HepG2 (cell line): ENCODE results near the gene GDNF. TPM values are rescaled to one million over a fixed set of nuclear protein-coding genes. Genes with fewer than 3 reads are reported as not detected.

Source experiments
- ATAC-seq: fragments of 200-7000 bp; cut with Tn5 transposase; 3 replicates; pipeline ENCODE4 v1.9.1; 2020; ENCODE audit warnings: mild to moderate bottlenecking, moderate library complexity
- BruUV-seq: library from RNA; stranded (reverse); fragments of 400-500 nt; replicated peaks from 2 replicates; lab custom pipeline; 2021; lab: Mats Ljungman, UMichigan
- CTCF ChIA-PET: fragments of 300-600 bp; formaldehyde crosslinking; extraction: SDS; loops from one replicate; lab custom pipeline; 2021; ENCODE audit warnings: low total read pairs, inconsistent platforms, low intra/inter-chr PET ratio; lab: Yijun Ruan, JAX
- POLR2A ChIA-PET: fragments of 350-600 bp; sonication (Branson Sonifier 250); formaldehyde crosslinking; loops from one replicate; lab custom pipeline; 2020; ENCODE audit warnings: antibody characterized with exemption, inconsistent platforms; lab: Yijun Ruan, JAX
- DNase-seq: peaks from one replicate; pipeline ENCODE4 v3.0.0-alpha.2; 2015; ENCODE audit warnings: low spot score
- FAIRE-seq: peaks from 3 replicates; lab custom pipeline; 2011; peaks lifted over from hg19 to GRCh38; lab: Jason Lieb, UNC
- H2AFZ ChIP-seq: one replicate; pipeline ENCODE4 v1.6.1; 2011; ENCODE audit warnings: low read length, inconsistent platforms
- H3K27ac ChIP-seq: fragments of 300-600 bp; 3 replicates; pipeline ENCODE4 v1.8.0; 2011; ENCODE audit warnings: mixed run types, mild to moderate bottlenecking, mixed read lengths, low read length, inconsistent platforms; ENCODE audit not compliant: insufficient read depth; ENCODE audit errors: extremely low read length
- H3K27me3 ChIP-seq, 2 experiments: fragments of 200-600 bp in 1 of 2; 2 replicates in 1 of 2; 3 replicates in 1 of 2; pipeline versions ENCODE4 v1.6.0 to v1.8.0; 2011; ENCODE audit warnings: low read length in 2 of 2, mild to moderate bottlenecking in 2 of 2, moderate library complexity in 2 of 2, inconsistent platforms in 1 of 2; ENCODE audit not compliant: insufficient read depth in 2 of 2, control insufficient read depth in 1 of 2
- H3K36me3 ChIP-seq, 2 experiments: fragments of 200-600 bp in 1 of 2; replicated peaks in 1 of 2; 2 replicates in 1 of 2; 3 replicates in 1 of 2; pipeline versions ENCODE4 v1.5.1 to v1.8.0; 2011; ENCODE audit warnings: low read length in 2 of 2, inconsistent platforms in 1 of 2; ENCODE audit not compliant: insufficient read depth in 2 of 2, control insufficient read depth in 1 of 2
- H3K4me1 ChIP-seq: 2 replicates; pipeline ENCODE4 v1.5.1; 2012; ENCODE audit warnings: low read length, inconsistent platforms; ENCODE audit not compliant: insufficient read depth
- H3K4me2 ChIP-seq: 2 replicates; pipeline ENCODE4 v1.6.0; 2011; ENCODE audit warnings: low read depth, low read length, inconsistent platforms
- H3K4me3 ChIP-seq, 3 experiments: fragments of 200-600 bp in 1 of 3; sonication (generic), shearing (Covaris generic) in 1 of 3; replicated peaks in 1 of 3; 2 replicates each; pipeline ENCODE4 v1.5.1; 2011 to 2016; ENCODE audit warnings: low read length in 3 of 3, inconsistent platforms in 2 of 3, low read depth in 2 of 3, mild to moderate bottlenecking in 2 of 3, control low read depth in 1 of 3, mixed read lengths in 1 of 3; ENCODE audit not compliant: insufficient read depth in 1 of 3
- H3K79me2 ChIP-seq: one replicate; pipeline ENCODE4 v1.6.1; 2011; ENCODE audit warnings: low read length, inconsistent platforms; ENCODE audit not compliant: insufficient read depth
- H3K9ac ChIP-seq: 2 replicates; pipeline ENCODE4 v1.6.0; 2011; ENCODE audit warnings: mild to moderate bottlenecking, low read depth, low read length, inconsistent platforms; ENCODE audit not compliant: insufficient read depth
- H3K9me3 ChIP-seq: 2 replicates; pipeline ENCODE4 v1.5.1; 2012; ENCODE audit warnings: mild to moderate bottlenecking, low read length
- H4K20me1 ChIP-seq: 2 replicates; pipeline ENCODE4 v1.6.0; 2011; ENCODE audit warnings: inconsistent platforms, mild to moderate bottlenecking, low read length, moderate library complexity; ENCODE audit not compliant: insufficient read depth
- IRF2 ChIP-seq: IDR thresholded peaks from 2 replicates; pipeline ENCODE4 v1.6.1; 2018; ENCODE audit warnings: missing genetic modification reagents, missing compliant biosample characterization
- PRMT3 ChIP-seq: sonication (generic); formaldehyde crosslinking; IDR thresholded peaks from 2 replicates; pipeline ENCODE4 v1.8.1; 2022; ENCODE audit warnings: low read depth, mild to moderate bottlenecking, moderate library complexity, missing genetic modification reagents, borderline replicate concordance
- WIZ ChIP-seq: sonication (generic); formaldehyde crosslinking; IDR thresholded peaks from 2 replicates; pipeline ENCODE4 v1.5.1; 2020; ENCODE audit warnings: mild to moderate bottlenecking, missing genetic modification reagents
- ZNF891 ChIP-seq: sonication (generic); formaldehyde crosslinking; IDR thresholded peaks from 2 replicates; pipeline ENCODE4 v1.5.0; 2020; ENCODE audit warnings: mild to moderate bottlenecking, missing genetic modification reagents
- WGBS: methylation state at CpG from one replicate; pipeline ENCODE4 v1.1.6; 2017; ENCODE audit warnings: low lambda C conversion rate; 5-methylcytosine and 5-hydroxymethylcytosine counted together
- in situ Hi-C: cut with HindIII; loops from 2 replicates; pipeline ENCODE4 v1.10.0; 2017; ENCODE audit warnings: low pct_unique_long_range_greater_than_20kb; ENCODE audit not compliant: extremely low pct_ligation_motif_present
- intact Hi-C: fragments of 100-400 bp; cut with micrococcal nuclease; formaldehyde crosslinking; loops from one replicate; pipeline ENCODE4 v1.10.0; 2022; ENCODE audit not compliant: unreplicated experiment
- polyA plus RNA-seq, 8 experiments: library from polyadenylated mRNA; depleted of rRNA in 3 of 8; stranded (reverse) in 7 of 8; unstranded in 1 of 8; fragments of >200 nt; fragmentation: Illumina TruSeq in 4 of 8; extraction: Trizol in 4 of 8; gene quantifications; 2 replicates each; pipeline versions ENCODE4 v1.2.1 to v1.2.3, GENCODE V29; 2011 to 2016; ENCODE audit warnings: low read depth in 4 of 8, missing spikeins in 1 of 8, mixed read lengths in 1 of 8; ENCODE audit not compliant: insufficient read depth in 1 of 8
- total RNA-seq, 5 experiments: library from RNA; depleted of rRNA; stranded (reverse); fragments of >200 nt; fragmentation: Illumina TruSeq; extraction: Trizol; gene quantifications; 2 replicates each; pipeline ENCODE4 v1.2.3, GENCODE V29; 2016; ENCODE audit warnings: low read depth in 1 of 5
- TF ChIP-seq, protein P1 (sequence below): sonication (generic); formaldehyde crosslinking; IDR thresholded peaks from 2 replicates; pipeline ENCODE4 v1.4.0; 2020; ENCODE audit warnings: mild to moderate bottlenecking, missing genetic modification reagents
- TF ChIP-seq, protein P2 (sequence below): sonication (generic); formaldehyde crosslinking; IDR thresholded peaks from 2 replicates; pipeline ENCODE4 v1.5.0; 2020; ENCODE audit warnings: mild to moderate bottlenecking, missing genetic modification reagents, borderline replicate concordance

GDNF gene
- total and polyA plus RNA-seq, 2 of the 13 experiments (the other 11 are each of a cell fraction or from before 2014, with no cell fraction given) = 0.24 to 0.46 TPM

DNA sequence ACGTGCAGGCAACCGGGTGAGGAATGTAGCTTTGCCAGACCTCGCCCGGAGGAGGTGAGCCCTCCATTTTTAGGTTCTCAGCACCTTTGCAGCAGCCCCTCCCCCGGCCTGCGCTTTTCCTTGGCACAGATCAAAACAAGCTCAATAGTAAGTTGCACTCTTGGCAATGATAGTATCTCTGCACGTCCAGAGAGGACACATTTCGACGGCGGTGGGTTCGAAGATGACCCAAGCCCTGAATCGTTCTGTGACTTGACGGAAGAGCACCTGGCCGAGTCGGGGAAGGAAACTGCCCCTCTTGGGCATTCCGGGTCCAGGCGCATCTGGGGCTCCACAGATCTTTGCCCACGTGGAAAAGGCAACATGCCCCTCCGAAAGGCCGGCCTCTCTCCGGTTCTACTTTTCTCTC is 904 bp downstream of the GDNF start:
- no peak for ATAC-seq
- peak overlapping the region; percentile 80 for H3K4me2 ChIP-seq
- CTCF ChIA-PET = interaction anchor here (2.2 kb wide), 1 partner anchor 354 kb away, joined by 6 read pairs; no protein-coding TSS in a partner anchor
- POLR2A ChIA-PET = no interaction called here
- in situ Hi-C loops = loop anchor here (5.0 kb wide), 1 partner anchor 353 kb away; no protein-coding TSS in a partner anchor
- no peak for FAIRE-seq
- H3K9ac ChIP-seq = no peak overlapping the region
- TF ChIP-seq WIZ (CRISPR knock-in tag) (no peak), ZNF891 (0 out of 2 replicates have a peak, but pooled peaks have one; percentile 0), PRMT3 (CRISPR knock-in tag) (no peak), IRF2 (CRISPR knock-in tag) (no peak)
- TF ChIP-seq, protein P1, sequence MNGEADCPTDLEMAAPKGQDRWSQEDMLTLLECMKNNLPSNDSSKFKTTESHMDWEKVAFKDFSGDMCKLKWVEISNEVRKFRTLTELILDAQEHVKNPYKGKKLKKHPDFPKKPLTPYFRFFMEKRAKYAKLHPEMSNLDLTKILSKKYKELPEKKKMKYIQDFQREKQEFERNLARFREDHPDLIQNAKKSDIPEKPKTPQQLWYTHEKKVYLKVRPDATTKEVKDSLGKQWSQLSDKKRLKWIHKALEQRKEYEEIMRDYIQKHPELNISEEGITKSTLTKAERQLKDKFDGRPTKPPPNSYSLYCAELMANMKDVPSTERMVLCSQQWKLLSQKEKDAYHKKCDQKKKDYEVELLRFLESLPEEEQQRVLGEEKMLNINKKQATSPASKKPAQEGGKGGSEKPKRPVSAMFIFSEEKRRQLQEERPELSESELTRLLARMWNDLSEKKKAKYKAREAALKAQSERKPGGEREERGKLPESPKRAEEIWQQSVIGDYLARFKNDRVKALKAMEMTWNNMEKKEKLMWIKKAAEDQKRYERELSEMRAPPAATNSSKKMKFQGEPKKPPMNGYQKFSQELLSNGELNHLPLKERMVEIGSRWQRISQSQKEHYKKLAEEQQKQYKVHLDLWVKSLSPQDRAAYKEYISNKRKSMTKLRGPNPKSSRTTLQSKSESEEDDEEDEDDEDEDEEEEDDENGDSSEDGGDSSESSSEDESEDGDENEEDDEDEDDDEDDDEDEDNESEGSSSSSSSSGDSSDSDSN (CRISPR knock-in tag) = 0 out of 2 replicates have a peak, but pooled peaks have one; percentile 7
- TF ChIP-seq, protein P2, sequence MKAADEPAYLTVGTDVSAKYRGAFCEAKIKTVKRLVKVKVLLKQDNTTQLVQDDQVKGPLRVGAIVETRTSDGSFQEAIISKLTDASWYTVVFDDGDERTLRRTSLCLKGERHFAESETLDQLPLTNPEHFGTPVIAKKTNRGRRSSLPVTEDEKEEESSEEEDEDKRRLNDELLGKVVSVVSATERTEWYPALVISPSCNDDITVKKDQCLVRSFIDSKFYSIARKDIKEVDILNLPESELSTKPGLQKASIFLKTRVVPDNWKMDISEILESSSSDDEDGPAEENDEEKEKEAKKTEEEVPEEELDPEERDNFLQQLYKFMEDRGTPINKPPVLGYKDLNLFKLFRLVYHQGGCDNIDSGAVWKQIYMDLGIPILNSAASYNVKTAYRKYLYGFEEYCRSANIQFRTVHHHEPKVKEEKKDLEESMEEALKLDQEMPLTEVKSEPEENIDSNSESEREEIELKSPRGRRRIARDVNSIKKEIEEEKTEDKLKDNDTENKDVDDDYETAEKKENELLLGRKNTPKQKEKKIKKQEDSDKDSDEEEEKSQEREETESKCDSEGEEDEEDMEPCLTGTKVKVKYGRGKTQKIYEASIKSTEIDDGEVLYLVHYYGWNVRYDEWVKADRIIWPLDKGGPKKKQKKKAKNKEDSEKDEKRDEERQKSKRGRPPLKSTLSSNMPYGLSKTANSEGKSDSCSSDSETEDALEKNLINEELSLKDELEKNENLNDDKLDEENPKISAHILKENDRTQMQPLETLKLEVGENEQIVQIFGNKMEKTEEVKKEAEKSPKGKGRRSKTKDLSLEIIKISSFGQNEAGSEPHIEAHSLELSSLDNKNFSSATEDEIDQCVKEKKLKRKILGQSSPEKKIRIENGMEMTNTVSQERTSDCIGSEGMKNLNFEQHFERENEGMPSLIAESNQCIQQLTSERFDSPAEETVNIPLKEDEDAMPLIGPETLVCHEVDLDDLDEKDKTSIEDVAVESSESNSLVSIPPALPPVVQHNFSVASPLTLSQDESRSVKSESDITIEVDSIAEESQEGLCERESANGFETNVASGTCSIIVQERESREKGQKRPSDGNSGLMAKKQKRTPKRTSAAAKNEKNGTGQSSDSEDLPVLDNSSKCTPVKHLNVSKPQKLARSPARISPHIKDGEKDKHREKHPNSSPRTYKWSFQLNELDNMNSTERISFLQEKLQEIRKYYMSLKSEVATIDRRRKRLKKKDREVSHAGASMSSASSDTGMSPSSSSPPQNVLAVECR = 0 out of 2 replicates have a peak, but pooled peaks have one; percentile 6
- intact Hi-C loops = no loop called here
- H3K9me3 ChIP-seq = no peaks in the 10 kb centered on the region
- H2AFZ ChIP-seq = no peak overlapping the region
- no peaks in the 10 kb centered on the region for H4K20me1 ChIP-seq
- DNase-seq = no peak
- no peak overlapping the region for H3K27ac ChIP-seq
- H3K79me2 ChIP-seq = no peaks in the 10 kb centered on the region
- whole genome bisulfite sequencing = 73% methylated on average over 10 of the region's 21 CpGs
- TSS peak; percentile 65 for BruUV-seq
- peaks cover 20% of the 10 kb centered on the region for H3K4me1 ChIP-seq
- peak overlapping the region in 1 of 3 experiments; percentile 64; a peak in 1 of 6 replicates for H3K4me3 ChIP-seq
- no peaks in the 10 kb centered on the region for H3K36me3 ChIP-seq
- H3K27me3 ChIP-seq = peaks cover 6 to 60% of the 10 kb centered on the region in 2 experiments
